ENCODE results near the gene ZNF775. TPM values are rescaled to one million over a fixed set of nuclear protein-coding genes. Genes with fewer than 3 reads are reported as not detected.

ZNF775 gene
- polyA plus RNA-seq, 1 donor (not counting 4 experiments of a cell fraction or from before 2014, with no cell fraction given), result 1.0 TPM

- Histone ChIP-seq H3K9ac (ENCODE audit: control insufficient read depth, extremely low read depth, insufficient read depth, low read length) (no peak overlapping the region), H3K27me3 (ENCODE audit: control insufficient read depth, extremely low read depth, insufficient read depth, low read length) (no peaks in the 10 kb centered on the region), H3K36me3 (ENCODE audit: control insufficient read depth in 2 of 2, extremely low read depth in 1 of 2, insufficient read depth in 2 of 2, low read length in 2 of 2) (no peaks in the 10 kb centered on the region), H3K4me2 (ENCODE audit: control insufficient read depth, extremely low read depth, insufficient read depth, low read depth, low read length) (no peak overlapping the region), H3K27ac (ENCODE audit: control insufficient read depth, insufficient read depth, low read length) (no peak overlapping the region), H3K9me3 (ENCODE audit: control insufficient read depth, low read depth, low read length) (no peaks in the 10 kb centered on the region), H3K4me1 (ENCODE audit: control insufficient read depth, extremely low read depth, insufficient read depth, low read length) (no peaks in the 10 kb centered on the region), H4K20me1 (ENCODE audit: control insufficient read depth, extremely low read depth, insufficient read depth, low read length) (no peaks in the 10 kb centered on the region), H3K9me1 (ENCODE audit: control insufficient read depth, extremely low read depth, insufficient read depth, low read length) (no peaks in the 10 kb centered on the region), H2AFZ (ENCODE audit: control insufficient read depth, low read length) (no peak overlapping the region), H3K79me2 (ENCODE audit: control insufficient read depth, insufficient read depth, low read length) (no peaks in the 10 kb centered on the region), H3K4me3 (ENCODE audit: control insufficient read depth in 2 of 3, extremely low read depth in 1 of 3, insufficient read depth in 2 of 3, low read depth in 1 of 3, low read length in 3 of 3) (no peak overlapping the region)
- DNase-seq (ENCODE audit: low read depth, low spot score) (no peak), FAIRE-seq (no peak)
- TF ChIP-seq CTCF (optimal IDR thresholded peaks at IDR 0.05 in 1 of 3, IDR thresholded peaks at IDR 0.05 in 1 of 3, conservative IDR thresholded peaks at IDR 0.05 in 1 of 3; ENCODE audit: extremely low read depth in 1 of 3, insufficient read depth in 2 of 3, low read length in 3 of 3) (no peak), EZH2 (IDR thresholded peaks at IDR 0.05; ENCODE audit: low read length) (no peak)
- dilution Hi-C loops (cut with MboI; ENCODE audit: extremely low pct_ligation_motif_present, low sequenced_read_pairs), result no loop called here
These were observed 56.4 kb downstream of the ZNF775 start for GRCh38 chr7:150435390-150436073.

GRCh38 chr7:150439967-150440366 is 60.8 kb downstream of the ZNF775 start:
- dilution Hi-C loops (cut with MboI; ENCODE audit: extremely low pct_ligation_motif_present, low sequenced_read_pairs), result no loop called here
- FAIRE-seq (no peak), DNase-seq (ENCODE audit: low read depth, low spot score) (no peak)

More at GRCh38 chr7:150439967-150440366, 60.8 kb downstream of the ZNF775 start:
- TF ChIP-seq CTCF (optimal IDR thresholded peaks at IDR 0.05 in 1 of 3, IDR thresholded peaks at IDR 0.05 in 1 of 3, conservative IDR thresholded peaks at IDR 0.05 in 1 of 3; ENCODE audit: extremely low read depth in 1 of 3, insufficient read depth in 2 of 3, low read length in 3 of 3) (no peak), EZH2 (IDR thresholded peaks at IDR 0.05; ENCODE audit: low read length) (no peak)
- Histone ChIP-seq H3K4me2 (ENCODE audit: control insufficient read depth, extremely low read depth, insufficient read depth, low read depth, low read length) (no peak overlapping the region), H3K9ac (ENCODE audit: control insufficient read depth, extremely low read depth, insufficient read depth, low read length) (no peak overlapping the region), H2AFZ (ENCODE audit: control insufficient read depth, low read length) (no peak overlapping the region), H3K4me3 (ENCODE audit: control insufficient read depth in 2 of 3, extremely low read depth in 1 of 3, insufficient read depth in 2 of 3, low read depth in 1 of 3, low read length in 3 of 3) (no peak overlapping the region), H3K9me3 (ENCODE audit: control insufficient read depth, low read depth, low read length) (peaks cover 5% of the 10 kb centered on the region), H3K4me1 (ENCODE audit: control insufficient read depth, extremely low read depth, insufficient read depth, low read length) (no peaks in the 10 kb centered on the region), H3K79me2 (ENCODE audit: control insufficient read depth, insufficient read depth, low read length) (no peaks in the 10 kb centered on the region), H3K27me3 (ENCODE audit: control insufficient read depth, extremely low read depth, insufficient read depth, low read length) (no peaks in the 10 kb centered on the region), H3K27ac (ENCODE audit: control insufficient read depth, insufficient read depth, low read length) (no peak overlapping the region), H4K20me1 (ENCODE audit: control insufficient read depth, extremely low read depth, insufficient read depth, low read length) (no peaks in the 10 kb centered on the region), H3K36me3 (ENCODE audit: control insufficient read depth in 2 of 2, extremely low read depth in 1 of 2, insufficient read depth in 2 of 2, low read length in 2 of 2) (no peaks in the 10 kb centered on the region), H3K9me1 (ENCODE audit: control insufficient read depth, extremely low read depth, insufficient read depth, low read length) (no peaks in the 10 kb centered on the region)

Measured in keratinocyte (primary cell).